ENCODE measurements around the gene CAMKMT. TPM values are rescaled to one million over a fixed set of nuclear protein-coding genes. Genes with fewer than 3 reads are reported as not detected.
"Not testable (repeated sequence)": the region's sequence is repeated elsewhere in the genome, so short reads cannot be mapped to it uniquely, and the experiment has no call there.

CAMKMT gene
- total RNA-seq, 3 donors from 2014 or later (not counting 1 experiment from before 2014, with no cell fraction given), result 18.1 to 25.0 (median 20.6) TPM

- no peaks in the 10 kb centered on the region for H3K27me3 Mint-ChIP-seq (ENCODE audit: low read depth in 2 of 2)
- Histone ChIP-seq H3K4me1 (ENCODE audit: control insufficient read depth, insufficient read depth, low read length) (no peaks in the 10 kb centered on the region), H3K36me3 (ENCODE audit: control insufficient read depth, insufficient read depth, low read length) (no peaks in the 10 kb centered on the region), H3K27me3 (ENCODE audit: control insufficient read depth, insufficient read depth, low read length) (no peaks in the 10 kb centered on the region), H3K9me3 (ENCODE audit: control insufficient read depth, insufficient read depth, low read length) (no peaks in the 10 kb centered on the region), H3K4me3 (ENCODE audit: low read length) (no peak overlapping the region), H3K27ac (ENCODE audit: low read length) (no peak overlapping the region)
- H3K4me3 Mint-ChIP-seq, result no peak overlapping the region
- no peak for TF ChIP-seq CTCF (IDR thresholded peaks at IDR 0.05)
- intact Hi-C loops (cut with micrococcal nuclease), result no loop called here
- H3K36me3 Mint-ChIP-seq, result no peaks in the 10 kb centered on the region
- 88% methylated on average over 3 of the region's 3 CpGs for WGBS (ENCODE audit: insufficient coverage)
- ATAC-seq (no peak), DNase-seq (no peak)
- H3K27ac Mint-ChIP-seq, result no peak overlapping the region
- peaks cover 14 to 27% of the 10 kb centered on the region in 2 donors for H3K4me1 Mint-ChIP-seq
- no peaks in the 10 kb centered on the region for H3K9me3 Mint-ChIP-seq
These were observed 219.2 kb downstream of the CAMKMT start for GRCh38 chr2:44580875-44581515.

DNA sequence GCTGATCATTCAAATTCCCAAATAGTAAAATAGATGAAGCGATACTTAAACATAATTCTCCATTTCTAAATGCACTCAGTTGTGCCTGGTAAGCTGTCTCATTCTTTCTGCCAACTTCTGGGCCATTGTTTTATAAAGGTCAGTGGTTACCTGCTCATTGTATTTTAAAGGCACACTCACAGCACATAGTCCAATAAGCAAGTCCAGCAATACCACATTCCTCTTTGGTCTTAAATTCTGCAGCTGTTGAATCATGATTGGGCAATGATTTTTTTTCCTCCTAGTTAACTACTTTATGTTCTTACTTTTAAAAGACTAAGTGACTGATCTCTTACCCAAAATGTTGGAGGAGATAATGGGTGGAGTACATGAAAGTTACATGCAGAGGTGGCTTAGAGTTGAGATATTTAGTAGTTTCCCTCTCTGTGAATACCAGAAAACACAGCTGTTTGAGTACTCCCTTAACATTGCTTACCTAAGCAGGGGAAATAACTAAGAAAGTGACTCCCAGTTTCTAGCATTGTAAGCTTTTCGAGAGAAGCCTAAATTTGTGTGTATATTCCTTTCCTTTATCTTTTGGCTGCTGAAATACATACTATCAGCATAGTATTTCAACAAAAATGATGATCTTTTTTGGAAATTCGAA lies 220.7 kb downstream of the CAMKMT start:
- Histone ChIP-seq H3K4me1 (ENCODE audit: control insufficient read depth, insufficient read depth, low read length) (no peaks in the 10 kb centered on the region), H3K4me3 (ENCODE audit: low read length) (no peak overlapping the region), H3K36me3 (ENCODE audit: control insufficient read depth, insufficient read depth, low read length) (no peaks in the 10 kb centered on the region), H3K27ac (ENCODE audit: low read length) (no peak overlapping the region), H3K27me3 (ENCODE audit: control insufficient read depth, insufficient read depth, low read length) (no peaks in the 10 kb centered on the region), H3K9me3 (ENCODE audit: control insufficient read depth, insufficient read depth, low read length) (no peaks in the 10 kb centered on the region)
- 100% methylated on average over 1 of the region's 3 CpGs for WGBS (ENCODE audit: insufficient coverage)
- TF ChIP-seq CTCF (IDR thresholded peaks at IDR 0.05), result no peak
- no peak overlapping the region for H3K27ac Mint-ChIP-seq
- intact Hi-C loops (cut with micrococcal nuclease), result no loop called here
- H3K36me3 Mint-ChIP-seq, result no peaks in the 10 kb centered on the region
- peaks cover 10 to 21% of the 10 kb centered on the region in 2 donors for H3K4me1 Mint-ChIP-seq
- H3K27me3 Mint-ChIP-seq (ENCODE audit: low read depth in 2 of 2), result no peaks in the 10 kb centered on the region
- DNase-seq, result no peak
- no peak overlapping the region for H3K4me3 Mint-ChIP-seq
- H3K9me3 Mint-ChIP-seq, result no peaks in the 10 kb centered on the region
- ATAC-seq, result no peak

- H3K4me3 ChIP-seq (ENCODE audit: low read length); H3K9me3 Mint-ChIP-seq; H3K27me3 Mint-ChIP-seq (ENCODE audit: low read depth in 2 of 2); H3K27ac ChIP-seq (ENCODE audit: low read length); ATAC-seq; intact Hi-C loops (cut with micrococcal nuclease); H3K27me3 ChIP-seq (ENCODE audit: control insufficient read depth, insufficient read depth, low read length); H3K4me1 ChIP-seq (ENCODE audit: control insufficient read depth, insufficient read depth, low read length); H3K36me3 Mint-ChIP-seq; H3K9me3 ChIP-seq (ENCODE audit: control insufficient read depth, insufficient read depth, low read length); DNase-seq; H3K36me3 ChIP-seq (ENCODE audit: control insufficient read depth, insufficient read depth, low read length); H3K4me1 Mint-ChIP-seq; H3K27ac Mint-ChIP-seq; H3K4me3 Mint-ChIP-seq: not testable (repeated sequence)
- WGBS (ENCODE audit: insufficient coverage), result 100% methylated on average over 2 of the region's 2 CpGs
These were observed 233.9 kb downstream of the CAMKMT start for GRCh38 chr2:44595615-44596014.

DNA sequence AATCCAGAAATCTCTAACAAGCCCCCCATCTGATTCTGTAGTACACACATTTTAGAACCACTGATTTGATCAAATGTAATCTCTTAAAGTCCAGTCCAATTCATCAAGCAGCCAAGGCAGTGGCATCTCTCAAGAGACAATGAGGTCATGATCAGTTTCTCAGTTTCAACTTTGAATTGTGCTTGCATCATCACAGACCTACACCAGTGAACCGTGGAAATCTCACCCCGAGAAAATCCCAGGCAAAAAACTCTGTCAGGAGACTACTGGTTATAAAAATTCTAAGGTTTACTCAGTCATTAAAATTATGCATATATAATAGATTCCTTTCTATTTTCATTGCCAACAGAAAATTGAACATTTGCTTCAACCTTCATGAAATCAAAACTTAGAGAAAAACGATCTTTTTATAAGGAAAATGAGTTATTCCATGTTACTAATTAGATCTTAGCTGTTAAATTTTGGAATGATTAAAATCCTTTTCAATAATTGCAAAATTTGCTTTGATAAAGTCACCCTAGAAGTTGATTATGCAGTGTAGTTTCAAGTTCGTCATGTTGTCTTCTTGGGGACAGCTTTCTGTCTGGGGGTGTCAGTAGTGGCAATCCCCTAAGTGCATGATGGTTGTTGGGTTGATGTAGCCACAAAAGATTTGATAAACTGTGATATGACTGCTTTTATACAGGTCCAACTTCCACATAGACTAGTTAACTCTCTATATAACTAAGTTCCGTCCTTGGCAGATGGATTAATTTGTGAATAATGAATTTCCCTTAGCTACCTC lies 235.0 kb downstream of the CAMKMT start:
- H3K9me3 ChIP-seq (ENCODE audit: control insufficient read depth, insufficient read depth, low read length), result no peaks in the 10 kb centered on the region
- H3K27me3 Mint-ChIP-seq (ENCODE audit: low read depth in 2 of 2), result no peaks in the 10 kb centered on the region
- H3K4me1 Mint-ChIP-seq, result no peaks in the 10 kb centered on the region
- H3K27ac ChIP-seq (ENCODE audit: low read length), result no peak overlapping the region
- H3K36me3 Mint-ChIP-seq, result no peaks in the 10 kb centered on the region
- no peak for TF ChIP-seq CTCF (IDR thresholded peaks at IDR 0.05)
- H3K27ac Mint-ChIP-seq, result no peak overlapping the region
- DNase-seq, result no peak
- no peaks in the 10 kb centered on the region for H3K27me3 ChIP-seq (ENCODE audit: control insufficient read depth, insufficient read depth, low read length)
- no peaks in the 10 kb centered on the region for H3K9me3 Mint-ChIP-seq
- H3K4me3 ChIP-seq (ENCODE audit: low read length), result no peak overlapping the region
- H3K4me1 ChIP-seq (ENCODE audit: control insufficient read depth, insufficient read depth, low read length), result no peaks in the 10 kb centered on the region
- H3K4me3 Mint-ChIP-seq, result no peak overlapping the region
- intact Hi-C loops (cut with micrococcal nuclease), result no loop called here
- H3K36me3 ChIP-seq (ENCODE audit: control insufficient read depth, insufficient read depth, low read length), result no peaks in the 10 kb centered on the region
- ATAC-seq, result no peak
- WGBS (ENCODE audit: insufficient coverage), result 71% methylated on average over 1 of the region's 5 CpGs
